GM23338 (cell line): ENCODE data around the gene NFS1. TPM values are rescaled to one million over a fixed set of nuclear protein-coding genes. Genes with fewer than 3 reads are reported as not detected.
"Not testable (repeated sequence)": the region's sequence is repeated elsewhere in the genome, so short reads cannot be mapped to it uniquely, and the experiment has no call there.

Experiments
- ATAC-seq: fragments of 200-7000 bp; cut with Tn5 transposase; 3 replicates; pipeline ENCODE4 v1.9.1; 2020
- DNase-seq: peaks from one replicate; pipeline ENCODE4 v3.0.0-alpha.2; 2015; ENCODE audit warnings: low spot score
- H2AFZ ChIP-seq: fragments of 200-600 bp; sonication (generic); 2 replicates; pipeline ENCODE4 v1.8.0; 2016; ENCODE audit warnings: antibody characterized with exemption, mild to moderate bottlenecking, moderate library complexity
- H3F3A ChIP-seq: fragments of 200-600 bp; sonication (generic); replicated peaks from 2 replicates; pipeline ENCODE4 v1.8.0; 2017; ENCODE audit warnings: antibody characterized with exemption, mixed run types, low read depth
- H3K27ac ChIP-seq: fragments of 200-600 bp; sonication (generic); 2 replicates; pipeline ENCODE4 v1.6.1; 2016; ENCODE audit warnings: low read depth
- H3K27me3 ChIP-seq: fragments of 200-600 bp; sonication (generic); 2 replicates; pipeline ENCODE4 v1.8.0; 2016; ENCODE audit warnings: mild to moderate bottlenecking, mixed run types, moderate library complexity; ENCODE audit not compliant: insufficient read depth
- H3K36me3 ChIP-seq: fragments of 200-600 bp; sonication (generic); 2 replicates; pipeline ENCODE4 v1.8.0; 2016; ENCODE audit warnings: mild to moderate bottlenecking; ENCODE audit not compliant: insufficient read depth
- H3K4me1 ChIP-seq: fragments of 200-600 bp; sonication (generic); 2 replicates; pipeline ENCODE4 v1.8.0; 2016; ENCODE audit warnings: mild to moderate bottlenecking, moderate library complexity; ENCODE audit not compliant: insufficient read depth
- H3K4me2 ChIP-seq: fragments of 200-600 bp; sonication (generic); 2 replicates; pipeline ENCODE4 v1.7.1; 2017; ENCODE audit warnings: mixed run types
- H3K4me3 ChIP-seq: fragments of 200-600 bp; sonication (generic); 2 replicates; pipeline ENCODE4 v1.6.1; 2016; ENCODE audit warnings: mixed run types
- H3K79me2 ChIP-seq: fragments of 200-600 bp; sonication (generic); replicated peaks from 2 replicates; pipeline ENCODE4 v1.8.0; 2017; ENCODE audit warnings: mild to moderate bottlenecking; ENCODE audit not compliant: insufficient read depth
- H3K9me2 ChIP-seq: fragments of 200-600 bp; sonication (generic); 2 replicates; pipeline ENCODE4 v1.8.0; 2017; ENCODE audit not compliant: insufficient read depth
- H4K20me1 ChIP-seq: fragments of 200-600 bp; sonication (generic); replicated peaks from 2 replicates; pipeline ENCODE4 v1.8.0; 2017; ENCODE audit warnings: mild to moderate bottlenecking; ENCODE audit not compliant: insufficient read depth
- H3K27ac Mint-ChIP-seq: 2 replicates; pipeline ENCODE4 v1.8.0; 2020; ENCODE audit warnings: inconsistent platforms, mild to moderate bottlenecking, moderate library complexity, mixed read lengths
- H3K27me3 Mint-ChIP-seq: 3 replicates; pipeline ENCODE4 v1.8.0; 2022; ENCODE audit warnings: low read depth, mild to moderate bottlenecking, moderate library complexity, mixed read lengths, inconsistent platforms; ENCODE audit not compliant: insufficient read depth, poor library complexity
- H3K36me3 Mint-ChIP-seq: 3 replicates; pipeline ENCODE4 v1.8.0; 2021; ENCODE audit warnings: low read depth, mild to moderate bottlenecking, inconsistent platforms, moderate library complexity, mixed read lengths
- H3K4me1 Mint-ChIP-seq: 3 replicates; pipeline ENCODE4 v1.8.0; 2020; ENCODE audit warnings: mild to moderate bottlenecking, inconsistent platforms, mixed read lengths
- H3K4me3 Mint-ChIP-seq: 3 replicates; pipeline ENCODE4 v1.8.0; 2021; ENCODE audit warnings: moderate library complexity, mild to moderate bottlenecking, inconsistent platforms, mixed read lengths
- H3K9me3 Mint-ChIP-seq: 3 replicates; pipeline ENCODE4 v1.8.0; 2020; ENCODE audit warnings: moderate library complexity, mild to moderate bottlenecking, inconsistent platforms, mixed read lengths
- CREB1 ChIP-seq: fragments of 250-450 bp; sonication (Bioruptor Pico); IDR thresholded peaks from 2 replicates; pipeline ENCODE4 v1.5.0; 2020; ENCODE audit warnings: low read depth, mild to moderate bottlenecking, moderate library complexity
- CTCF ChIP-seq, 2 experiments: fragments of 200-600 bp in 1 of 2; sonication (generic) in 1 of 2; conservative IDR thresholded peaks; 2 replicates each; pipeline versions ENCODE4 v1.5.1 to v1.6.1; 2016 to 2017; ENCODE audit warnings: antibody characterized with exemption in 2 of 2, low read depth in 2 of 2, mild to moderate bottlenecking in 2 of 2, moderate library complexity in 1 of 2
- ETS1 ChIP-seq: IDR thresholded peaks from 2 replicates; pipeline ENCODE4 v1.6.1; 2016; ENCODE audit warnings: antibody characterized with exemption
- EZH2 ChIP-seq: fragments of 200-600 bp; sonication (generic); IDR thresholded peaks from one replicate; pipeline ENCODE4 v1.8.0; 2017; ENCODE audit warnings: antibody characterized with exemption, mild to moderate bottlenecking, low read depth; ENCODE audit not compliant: unreplicated experiment
- NANOG ChIP-seq: IDR thresholded peaks from 2 replicates; pipeline ENCODE4 v1.6.1; 2016; ENCODE audit warnings: antibody characterized with exemption, borderline replicate concordance
- POLR2AphosphoS5 ChIP-seq: IDR thresholded peaks from 2 replicates; pipeline ENCODE4 v1.6.1; 2016; ENCODE audit warnings: antibody characterized with exemption, low read depth
- STAT1 ChIP-seq: IDR thresholded peaks from one replicate; pipeline ENCODE4 v1.6.1; 2016; ENCODE audit warnings: antibody characterized with exemption; ENCODE audit not compliant: unreplicated experiment
- ZNF114 ChIP-seq: fragments of 250-450 bp; sonication (Bioruptor Pico); IDR thresholded peaks from 2 replicates; pipeline ENCODE4 v1.5.0; 2020; ENCODE audit warnings: mild to moderate bottlenecking, moderate library complexity
- ZNF331 ChIP-seq: fragments of 250-450 bp; sonication (Bioruptor Pico); IDR thresholded peaks from 2 replicates; pipeline ENCODE4 v1.5.0; 2020; ENCODE audit warnings: low read depth, mild to moderate bottlenecking, moderate library complexity
- ZNF462 ChIP-seq: fragments of 250-450 bp; sonication (Bioruptor Pico); IDR thresholded peaks from 2 replicates; pipeline ENCODE4 v1.5.0; 2020; ENCODE audit warnings: mild to moderate bottlenecking, moderate library complexity
- polyA plus RNA-seq: library from polyadenylated mRNA; unstranded; fragments of >200 nt; fragmentation: Nextera tagmentation; extraction: Ambion mirVana; gene quantifications from 2 replicates; pipeline ENCODE4 v1.2.1, GENCODE V29; 2016
- total RNA-seq: library from RNA; depleted of rRNA; stranded (reverse); fragments of >200 nt; shearing (Covaris generic); gene quantifications from 2 replicates; pipeline ENCODE4 v1.2.3, GENCODE V29; 2014

Gene NFS1
- total and polyA plus RNA-seq, 2 experiments from 2014 or later = 22.8 to 35.7 TPM

GRCh38 chr20:35718972-35719635 is 20.0 kb upstream of the NFS1 start (continued):
- no peak for TF ChIP-seq ZNF462 (CRISPR knock-in tag)

- H3K36me3 Mint-ChIP-seq = peaks cover 100% of the 10 kb centered on the region
- not testable (repeated sequence) for H3K9me3 Mint-ChIP-seq, H3K9me2 ChIP-seq, H3K4me2 ChIP-seq, H3K4me1 ChIP-seq, H3K4me3 ChIP-seq, H3K27me3 ChIP-seq, H3K27me3 Mint-ChIP-seq, H3K27ac Mint-ChIP-seq, DNase-seq, H2AFZ ChIP-seq, H3K4me1 Mint-ChIP-seq, ATAC-seq, H3K4me3 Mint-ChIP-seq
- Histone ChIP-seq H3F3A (peaks cover 62% of the 10 kb centered on the region), H4K20me1 (peaks cover 79% of the 10 kb centered on the region), H3K27ac (peak overlapping the region; percentile 63; the same call in 1 of the 2 replicates), H3K79me2 (peaks cover 95% of the 10 kb centered on the region), H3K36me3 (peaks cover 98% of the 10 kb centered on the region)
Measured at GRCh38 chr20:35718321-35718720, 19.2 kb upstream of the NFS1 start.

GRCh38 chr20:35716330-35716729 is 17.2 kb upstream of the NFS1 start:
- Mint-ChIP-seq H3K4me3 (no peak overlapping the region), H3K9me3 (no peaks in the 10 kb centered on the region), H3K4me1 (peaks cover 6% of the 10 kb centered on the region; the same call in 2 of the 3 replicates), H3K27me3 (peaks cover 10% of the 10 kb centered on the region), H3K27ac (no peak overlapping the region), H3K36me3 (peaks cover 100% of the 10 kb centered on the region)
- no peak overlapping the region for H2AFZ ChIP-seq
- peaks cover 74% of the 10 kb centered on the region for H4K20me1 ChIP-seq
- no peak for DNase-seq
- H3K4me2 ChIP-seq = no peak overlapping the region
- no peak for ATAC-seq
- H3K4me3 ChIP-seq = no peak overlapping the region
- H3K9me2 ChIP-seq = no peaks in the 10 kb centered on the region
- peaks cover 97% of the 10 kb centered on the region for H3K36me3 ChIP-seq
- H3K27ac ChIP-seq = peak overlapping the region; percentile 18; the same call in 1 of the 2 replicates
- H3K27me3 ChIP-seq = no peaks in the 10 kb centered on the region
- no peaks in the 10 kb centered on the region for H3K4me1 ChIP-seq
- peaks cover 54% of the 10 kb centered on the region for H3F3A ChIP-seq
- H3K79me2 ChIP-seq = peaks cover 94% of the 10 kb centered on the region
- TF ChIP-seq ETS1 (no peak), EZH2 (no peak), ZNF114 (CRISPR knock-in tag) (no peak), NANOG (no peak), ZNF331 (CRISPR knock-in tag) (no peak), POLR2AphosphoS5 (no peak), STAT1 (no peak), CREB1 (CRISPR knock-in tag) (no peak), CTCF (conservative IDR thresholded peaks at IDR 0.05; ENCODE audit: low read depth in 2 of 2) (no peak)
